ENCODE data around the gene HBA2. TPM values are rescaled to one million over a fixed set of nuclear protein-coding genes. Genes with fewer than 3 reads are reported as not detected.

Gene HBA2
- total and polyA plus RNA-seq, 2 experiments from 2014 or later, result 1.9 to 7.8 TPM

GRCh38 chr16:144797-145252, 27.9 kb upstream of the HBA2 start:
- DNase-seq (ENCODE audit: low spot score), result no peak
- no peaks in the 10 kb centered on the region for H3K4me1 Mint-ChIP-seq
- no peak for ATAC-seq
- H3K4me3 Mint-ChIP-seq, result no peak overlapping the region; the same call in 2 of the 3 replicates
- Histone ChIP-seq H2AFZ (no peak overlapping the region), H3K4me3 (no peak overlapping the region), H3K9me2 (ENCODE audit: insufficient read depth) (no peaks in the 10 kb centered on the region), H3K4me2 (no peak overlapping the region), H3K27ac (ENCODE audit: low read depth) (no peak overlapping the region), H3K79me2 (replicated peaks; ENCODE audit: insufficient read depth) (no peaks in the 10 kb centered on the region), H3K4me1 (ENCODE audit: insufficient read depth) (no peaks in the 10 kb centered on the region), H3F3A (replicated peaks; ENCODE audit: low read depth) (no peaks in the 10 kb centered on the region), H4K20me1 (replicated peaks; ENCODE audit: insufficient read depth) (no peaks in the 10 kb centered on the region), H3K27me3 (ENCODE audit: insufficient read depth) (peaks cover 6% of the 10 kb centered on the region; the same call in 1 of the 2 replicates), H3K36me3 (ENCODE audit: insufficient read depth) (no peaks in the 10 kb centered on the region)
- TF ChIP-seq CTCF (conservative IDR thresholded peaks at IDR 0.05; ENCODE audit: low read depth in 2 of 2) (no peak), NANOG (IDR thresholded peaks at IDR 0.05; ENCODE audit: borderline replicate concordance) (no peak), CREB1 (CRISPR knock-in tag; IDR thresholded peaks at IDR 0.05; ENCODE audit: low read depth) (no peak), ZNF331 (CRISPR knock-in tag; IDR thresholded peaks at IDR 0.05; ENCODE audit: low read depth) (no peak), ZNF462 (CRISPR knock-in tag; IDR thresholded peaks at IDR 0.05) (no peak), JUNB (IDR thresholded peaks at IDR 0.05; ENCODE audit: unreplicated experiment) (no peak), EZH2 (IDR thresholded peaks at IDR 0.05; ENCODE audit: low read depth, unreplicated experiment) (no peak)
- H3K36me3 Mint-ChIP-seq (ENCODE audit: low read depth), result no peaks in the 10 kb centered on the region; the same call in 2 of the 3 replicates
- no peak overlapping the region for H3K27ac Mint-ChIP-seq
- peaks cover 11% of the 10 kb centered on the region for H3K27me3 Mint-ChIP-seq (ENCODE audit: insufficient read depth, low read depth, poor library complexity)
- H3K9me3 Mint-ChIP-seq, result no peaks in the 10 kb centered on the region
